Tibial artery (tissue), 4 donors: ENCODE measurements around the gene SELP.

Experiments
- DNase-seq, 2 donors: peaks; one replicate each; pipeline ENCODE4 v3.0.0-alpha.2; 2019
- H3K27ac ChIP-seq, 2 donors: fragments of 200-600 bp; sonication (generic) in 1 of 2; 1 replicate in 1 of 2; 2 replicates in 1 of 2; pipeline ENCODE4 v1.5.1; 2018 to 2019; ENCODE audit warnings: mild to moderate bottlenecking in 1 of 2
- H3K27me3 ChIP-seq, 2 donors: fragments of 200-600 bp; sonication (generic) in 1 of 2; one replicate each; pipeline versions ENCODE4 v1.5.1 to v1.6.0; 2016 to 2019
- H3K36me3 ChIP-seq, 3 donors: fragments of 200-600 bp; sonication (generic) in 2 of 3; one replicate each; pipeline ENCODE4 v1.5.1; 2016 to 2019; ENCODE audit warnings: mild to moderate bottlenecking in 2 of 3
- H3K4me1 ChIP-seq, 4 donors: fragments of 200-600 bp; sonication (generic) in 2 of 4; 1 replicate in 3 of 4; 2 replicates in 1 of 4; pipeline ENCODE4 v1.5.1; 2016 to 2019
- H3K4me3 ChIP-seq, 2 donors: fragments of 200-600 bp; sonication (generic) in 1 of 2; 1 replicate in 1 of 2; 2 replicates in 1 of 2; pipeline ENCODE4 v1.5.1; 2018 to 2019; ENCODE audit warnings: mild to moderate bottlenecking in 2 of 2
- H3K9me3 ChIP-seq, 3 donors: fragments of 200-600 bp; sonication (generic) in 1 of 3; one replicate each; pipeline ENCODE4 v1.5.1; 2016 to 2019
- intact Hi-C: fragments of 100-400 bp; cut with DNase I; formaldehyde crosslinking; loops from one replicate; pipeline ENCODE4 v1.15.0; 2023; ENCODE audit warnings: low total_unique reads
- TF ChIP-seq, protein P1 (sequence below), 2 experiments: fragments of 200-600 bp in 1 of 2; fragments of 450-650 bp in 1 of 2; IDR thresholded peaks; one replicate each; pipeline ENCODE4 v1.5.1; 2017 to 2019; ENCODE audit warnings: antibody characterized with exemption in 2 of 2, mild to moderate bottlenecking in 1 of 2, moderate library complexity in 1 of 2

The SELP gene

DNA sequence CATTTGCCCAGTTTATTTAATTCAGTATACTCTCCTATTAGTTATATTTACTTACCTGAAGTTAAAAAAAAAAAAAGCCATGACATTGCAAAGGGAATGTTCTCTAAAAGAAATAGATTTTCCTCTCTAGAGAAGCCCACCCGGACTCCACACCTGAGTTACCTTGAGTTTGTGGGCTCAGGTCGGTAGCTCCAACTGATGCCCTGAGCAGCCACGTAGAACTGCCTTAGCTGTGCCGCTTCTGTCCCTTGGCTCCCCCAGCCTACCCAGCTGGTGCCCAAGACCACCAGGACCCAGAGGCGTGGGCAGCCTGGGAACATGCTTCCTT lies 43.9 kb downstream of the SELP start:
- peaks cover 0 to 6% (median 4%) of the 10 kb centered on the region in 4 donors for H3K4me1 ChIP-seq
- intact Hi-C loops: no loop called here
- H3K9me3 ChIP-seq: no peaks in the 10 kb centered on the region
- no peak overlapping the region for H3K27ac ChIP-seq
- no peak for DNase-seq
- peaks cover 0 to 20% of the 10 kb centered on the region in 2 donors for H3K27me3 ChIP-seq
- no peaks in the 10 kb centered on the region for H3K36me3 ChIP-seq
- TF ChIP-seq, protein P1, sequence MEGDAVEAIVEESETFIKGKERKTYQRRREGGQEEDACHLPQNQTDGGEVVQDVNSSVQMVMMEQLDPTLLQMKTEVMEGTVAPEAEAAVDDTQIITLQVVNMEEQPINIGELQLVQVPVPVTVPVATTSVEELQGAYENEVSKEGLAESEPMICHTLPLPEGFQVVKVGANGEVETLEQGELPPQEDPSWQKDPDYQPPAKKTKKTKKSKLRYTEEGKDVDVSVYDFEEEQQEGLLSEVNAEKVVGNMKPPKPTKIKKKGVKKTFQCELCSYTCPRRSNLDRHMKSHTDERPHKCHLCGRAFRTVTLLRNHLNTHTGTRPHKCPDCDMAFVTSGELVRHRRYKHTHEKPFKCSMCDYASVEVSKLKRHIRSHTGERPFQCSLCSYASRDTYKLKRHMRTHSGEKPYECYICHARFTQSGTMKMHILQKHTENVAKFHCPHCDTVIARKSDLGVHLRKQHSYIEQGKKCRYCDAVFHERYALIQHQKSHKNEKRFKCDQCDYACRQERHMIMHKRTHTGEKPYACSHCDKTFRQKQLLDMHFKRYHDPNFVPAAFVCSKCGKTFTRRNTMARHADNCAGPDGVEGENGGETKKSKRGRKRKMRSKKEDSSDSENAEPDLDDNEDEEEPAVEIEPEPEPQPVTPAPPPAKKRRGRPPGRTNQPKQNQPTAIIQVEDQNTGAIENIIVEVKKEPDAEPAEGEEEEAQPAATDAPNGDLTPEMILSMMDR (IDR thresholded peaks at IDR 0.05): no peak
- H3K4me3 ChIP-seq: no peak overlapping the region

DNA sequence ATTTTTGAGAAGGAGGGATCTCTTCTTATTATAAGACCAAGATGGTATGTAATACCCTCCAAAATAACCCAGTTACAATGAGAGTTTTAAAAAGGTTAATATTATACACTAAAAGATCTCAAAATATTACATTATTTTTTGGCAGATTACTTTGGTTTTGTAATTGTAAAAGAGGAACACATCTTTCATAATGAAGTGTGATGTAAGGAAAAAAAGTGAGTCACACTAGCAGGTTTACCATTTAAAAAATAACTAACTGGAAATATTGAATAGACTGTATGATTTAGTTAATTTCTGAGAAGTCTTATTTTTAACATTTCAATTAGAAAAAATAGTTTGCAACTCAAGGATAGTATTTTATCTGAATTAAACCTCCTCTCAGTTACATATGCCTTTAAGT lies 44.7 kb downstream of the SELP start:
- Histone ChIP-seq H3K4me3 (no peak overlapping the region), H3K27ac (no peak overlapping the region), H3K27me3 (peaks cover 0 to 21% of the 10 kb centered on the region in 2 donors), H3K4me1 (peaks cover 0 to 6% (median 4%) of the 10 kb centered on the region in 4 donors), H3K36me3 (no peaks in the 10 kb centered on the region), H3K9me3 (no peaks in the 10 kb centered on the region)
- DNase-seq: no peak
- TF ChIP-seq, protein P1 (IDR thresholded peaks at IDR 0.05): no peak
- intact Hi-C loops: no loop called here

- Histone ChIP-seq H3K9me3 (no peaks in the 10 kb centered on the region), H3K27ac (no peak overlapping the region), H3K27me3 (peaks cover 0 to 21% of the 10 kb centered on the region in 2 donors), H3K4me3 (no peak overlapping the region), H3K36me3 (no peaks in the 10 kb centered on the region), H3K4me1 (peaks cover 0 to 6% (median 4%) of the 10 kb centered on the region in 4 donors)
- intact Hi-C loops: no loop called here
- TF ChIP-seq, protein P1 (IDR thresholded peaks at IDR 0.05): no peak
- DNase-seq: no peak
Measured at GRCh38 chr1:169584483-169585144, 45.3 kb downstream of the SELP start.

- H3K4me3 ChIP-seq: no peak overlapping the region
- no peaks in the 10 kb centered on the region for H3K4me1 ChIP-seq
- peaks cover 0 to 9% of the 10 kb centered on the region in 2 donors for H3K27me3 ChIP-seq
- H3K36me3 ChIP-seq: no peaks in the 10 kb centered on the region
- intact Hi-C loops: no loop called here
- H3K9me3 ChIP-seq: no peaks in the 10 kb centered on the region
- TF ChIP-seq, protein P1 (IDR thresholded peaks at IDR 0.05): no peak
- no peak overlapping the region for H3K27ac ChIP-seq
- DNase-seq: no peak
Measured at GRCh38 chr1:169577981-169578738, 51.8 kb downstream of the SELP start.

DNA sequence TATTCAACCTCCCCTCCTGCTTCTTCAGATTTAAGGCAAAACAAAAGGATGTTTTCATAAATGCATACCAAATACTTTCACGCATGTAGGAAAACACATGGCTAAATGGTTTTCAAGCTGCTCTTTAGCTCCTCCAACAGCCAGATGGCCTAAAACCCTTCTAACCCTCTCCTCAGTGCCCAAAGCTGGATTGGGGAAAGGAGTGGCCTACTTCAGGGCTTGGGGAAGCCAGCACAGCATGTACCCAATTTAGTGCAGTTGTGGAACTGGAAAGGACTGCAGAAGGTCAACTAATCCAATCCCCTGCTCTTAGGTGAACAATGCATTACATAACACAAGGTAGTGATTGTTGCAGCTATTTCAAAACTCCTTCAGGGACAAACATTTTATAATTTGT lies 53.0 kb downstream of the SELP start:
- H3K27me3 ChIP-seq: peaks cover 0 to 6% of the 10 kb centered on the region in 2 donors
- DNase-seq: no peak
- no peaks in the 10 kb centered on the region for H3K36me3 ChIP-seq
- no peaks in the 10 kb centered on the region for H3K4me1 ChIP-seq
- no peak overlapping the region for H3K27ac ChIP-seq
- TF ChIP-seq, protein P1 (IDR thresholded peaks at IDR 0.05): no peak
- H3K4me3 ChIP-seq: no peak overlapping the region
- intact Hi-C loops: no loop called here
- no peaks in the 10 kb centered on the region for H3K9me3 ChIP-seq
